ENCODE measurements around the gene DYSF.

- TF ChIP-seq POLR2A (IDR thresholded peaks at IDR 0.05) = no peak
- TF ChIP-seq, protein P1, sequence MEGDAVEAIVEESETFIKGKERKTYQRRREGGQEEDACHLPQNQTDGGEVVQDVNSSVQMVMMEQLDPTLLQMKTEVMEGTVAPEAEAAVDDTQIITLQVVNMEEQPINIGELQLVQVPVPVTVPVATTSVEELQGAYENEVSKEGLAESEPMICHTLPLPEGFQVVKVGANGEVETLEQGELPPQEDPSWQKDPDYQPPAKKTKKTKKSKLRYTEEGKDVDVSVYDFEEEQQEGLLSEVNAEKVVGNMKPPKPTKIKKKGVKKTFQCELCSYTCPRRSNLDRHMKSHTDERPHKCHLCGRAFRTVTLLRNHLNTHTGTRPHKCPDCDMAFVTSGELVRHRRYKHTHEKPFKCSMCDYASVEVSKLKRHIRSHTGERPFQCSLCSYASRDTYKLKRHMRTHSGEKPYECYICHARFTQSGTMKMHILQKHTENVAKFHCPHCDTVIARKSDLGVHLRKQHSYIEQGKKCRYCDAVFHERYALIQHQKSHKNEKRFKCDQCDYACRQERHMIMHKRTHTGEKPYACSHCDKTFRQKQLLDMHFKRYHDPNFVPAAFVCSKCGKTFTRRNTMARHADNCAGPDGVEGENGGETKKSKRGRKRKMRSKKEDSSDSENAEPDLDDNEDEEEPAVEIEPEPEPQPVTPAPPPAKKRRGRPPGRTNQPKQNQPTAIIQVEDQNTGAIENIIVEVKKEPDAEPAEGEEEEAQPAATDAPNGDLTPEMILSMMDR (IDR thresholded peaks at IDR 0.05) = no peak
- no peak for TF ChIP-seq EP300 (IDR thresholded peaks at IDR 0.05)
These were observed 262.8 kb downstream of the DYSF start for GRCh38 chr2:71715951-71716696.
